A673 (cell line): ENCODE measurements around the gene AP4B1. TPM values are rescaled to one million over a fixed set of nuclear protein-coding genes. Genes with fewer than 3 reads are reported as not detected.

ENCODE experiments used
- BruUV-seq: library from RNA; stranded (reverse); fragments of 400-500 nt; replicated peaks from 2 replicates; lab custom pipeline; 2021; lab: Mats Ljungman, UMichigan
- CTCF ChIA-PET: fragments of 300-600 bp; sonication (Branson Sonifier 250); formaldehyde crosslinking; loops from one replicate; lab custom pipeline; 2022; ENCODE audit warnings: antibody characterized with exemption; lab: Charles Lee
- POLR2A ChIA-PET: fragments of 300-600 bp; sonication (Branson Sonifier 250); formaldehyde crosslinking; loops from one replicate; lab custom pipeline; 2022; ENCODE audit warnings: antibody characterized with exemption; ENCODE audit not compliant: low non-redundant PET; lab: Charles Lee
- DNase-seq: peaks from one replicate; pipeline ENCODE4 v3.0.0-alpha.2; 2015; ENCODE audit warnings: low spot score
- H3K27ac ChIP-seq: fragments of 200-600 bp; sonication (generic); 2 replicates; pipeline ENCODE4 v1.5.1; 2016; ENCODE audit warnings: mixed run types, low read depth, mild to moderate bottlenecking, mixed read lengths, antibody characterized with exemption, low read length; ENCODE audit not compliant: poor library complexity, severe bottlenecking
- H3K27me3 ChIP-seq: fragments of 200-600 bp; sonication (generic); replicated peaks from 2 replicates; pipeline ENCODE4 v1.6.1; 2017; ENCODE audit warnings: mixed run types, low read depth, mild to moderate bottlenecking, mixed read lengths, antibody characterized with exemption, low read length; ENCODE audit not compliant: insufficient read depth, poor library complexity
- H3K36me3 ChIP-seq: fragments of 200-600 bp; sonication (generic); 2 replicates; pipeline ENCODE4 v1.6.1; 2016; ENCODE audit warnings: mixed run types, mild to moderate bottlenecking, mixed read lengths, antibody characterized with exemption, low read length; ENCODE audit not compliant: insufficient read depth, poor library complexity, severe bottlenecking
- H3K4me1 ChIP-seq: fragments of 200-600 bp; sonication (generic); 2 replicates; pipeline ENCODE4 v1.6.1; 2017; ENCODE audit warnings: mixed run types, mild to moderate bottlenecking, mixed read lengths, antibody characterized with exemption, low read length; ENCODE audit not compliant: insufficient read depth, poor library complexity, severe bottlenecking
- H3K4me3 ChIP-seq: fragments of 200-600 bp; sonication (generic); 2 replicates; pipeline ENCODE4 v1.5.1; 2016; ENCODE audit warnings: low read depth, mixed run types, mild to moderate bottlenecking, mixed read lengths, low read length; ENCODE audit not compliant: poor library complexity, severe bottlenecking
- H3K9me3 ChIP-seq: fragments of 200-600 bp; sonication (generic); 2 replicates; pipeline ENCODE4 v1.6.1; 2016; ENCODE audit warnings: mixed run types, low read depth, mild to moderate bottlenecking, mixed read lengths, antibody characterized with exemption, low read length; ENCODE audit not compliant: poor library complexity, severe bottlenecking
- CTCF ChIP-seq: fragments of 300-800, 200-600 bp; sonication (generic); conservative IDR thresholded peaks from 2 replicates; pipeline ENCODE4 v1.5.1; 2017; ENCODE audit warnings: low read depth, mild to moderate bottlenecking, antibody characterized with exemption, low read length, moderate library complexity, mixed read lengths
- EZH2 ChIP-seq: fragments of 200-600 bp; sonication (generic); IDR thresholded peaks from 2 replicates; pipeline ENCODE4 v1.6.1; 2017; ENCODE audit warnings: borderline replicate concordance, low read depth, mild to moderate bottlenecking, mixed read lengths, antibody characterized with exemption, low read length; ENCODE audit not compliant: poor library complexity, severe bottlenecking
- intact Hi-C: fragments of 100-400 bp; cut with micrococcal nuclease; formaldehyde crosslinking; loops from one replicate; pipeline ENCODE4 v1.10.0; 2022; ENCODE audit not compliant: unreplicated experiment
- total RNA-seq: library from RNA; stranded (reverse); gene quantifications from 2 replicates; pipeline ENCODE4 v1.2.3, GENCODE V29; 2021

AP4B1 gene
- total RNA-seq, 1 experiment from 2014 or later, result 48.9 TPM

DNA sequence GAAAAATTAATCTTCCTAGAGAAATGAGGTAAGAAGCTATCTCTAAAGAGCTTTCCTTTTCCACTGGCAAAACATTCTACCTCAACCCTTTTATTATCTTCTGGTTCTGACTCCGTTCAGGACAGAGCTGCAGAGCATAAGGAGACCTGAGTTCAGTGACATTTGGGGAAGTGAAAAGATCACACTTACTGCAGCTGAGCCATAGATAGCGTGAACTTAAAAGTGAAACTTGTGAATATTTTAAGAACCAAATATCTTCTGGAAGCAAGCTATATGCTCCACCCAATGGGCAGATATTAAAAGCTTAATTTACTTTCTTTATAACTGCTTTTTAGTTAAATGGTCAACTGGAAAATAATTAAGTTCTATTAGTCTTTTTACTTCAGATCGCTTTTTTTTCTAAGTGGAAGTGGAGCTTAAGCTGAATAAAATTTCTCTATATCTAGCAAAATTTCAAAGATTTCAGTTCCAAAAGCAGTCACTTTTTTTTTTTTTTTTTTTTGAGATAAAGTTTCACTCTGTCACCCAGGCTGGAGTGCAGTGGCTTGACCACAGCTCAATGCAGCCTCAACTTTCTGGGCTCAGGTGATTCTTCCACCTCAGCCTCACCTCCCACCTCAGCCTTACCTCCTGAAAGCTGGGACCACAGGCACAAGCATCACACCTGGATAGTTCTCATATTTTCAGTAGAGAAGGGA is 45.0 kb downstream of the AP4B1 start:
- CTCF ChIA-PET, result no interaction called here

GRCh38 chr1:113858982-113859381 is 45.6 kb downstream of the AP4B1 start:
- Histone ChIP-seq H3K27ac (peak overlapping the region; percentile 53), H3K4me1 (peaks cover 27% of the 10 kb centered on the region), H3K36me3 (no peaks in the 10 kb centered on the region), H3K9me3 (no peaks in the 10 kb centered on the region), H3K4me3 (no peak overlapping the region), H3K27me3 (no peaks in the 10 kb centered on the region)
- no peak for DNase-seq
- POLR2A ChIA-PET, result no interaction called here
- no TSS peak for BruUV-seq
- TF ChIP-seq CTCF (no peak), EZH2 (no peak)
- CTCF ChIA-PET, result no interaction called here
- intact Hi-C loops, result no loop called here

More for the DNA sequence above, 45.0 kb downstream of the AP4B1 start:
- no peak for DNase-seq
- H3K36me3 ChIP-seq, result no peaks in the 10 kb centered on the region
- H3K27ac ChIP-seq, result peak overlapping the region; percentile 53
- no peak for TF ChIP-seq CTCF
- no peak for TF ChIP-seq EZH2
- peaks cover 27% of the 10 kb centered on the region for H3K4me1 ChIP-seq
- H3K9me3 ChIP-seq, result no peaks in the 10 kb centered on the region
- intact Hi-C loops, result no loop called here
- no TSS peak for BruUV-seq
- POLR2A ChIA-PET, result no interaction called here
- no peaks in the 10 kb centered on the region for H3K27me3 ChIP-seq
- no peak overlapping the region for H3K4me3 ChIP-seq

DNA sequence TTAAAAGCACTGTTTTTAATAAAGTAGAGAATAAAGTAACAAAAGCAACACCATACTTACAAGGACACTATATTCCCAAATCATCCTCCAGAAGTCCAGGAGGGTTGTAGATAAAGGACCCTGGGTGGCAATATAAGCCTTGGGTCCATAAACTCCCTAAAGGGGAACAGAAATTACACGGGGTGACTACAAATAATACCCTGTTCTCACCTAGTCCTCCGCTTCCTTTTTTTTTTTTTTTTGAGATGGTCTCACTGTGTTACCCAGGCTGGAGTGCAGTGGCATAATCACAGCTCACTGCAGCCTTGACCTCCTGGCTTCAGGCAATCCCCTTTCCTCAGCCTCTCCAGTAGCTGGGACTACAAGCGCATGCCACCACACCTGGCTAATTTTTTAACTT is 46.2 kb downstream of the AP4B1 start:
- Histone ChIP-seq H3K27ac (no peak overlapping the region), H3K4me3 (no peak overlapping the region), H3K4me1 (peaks cover 27% of the 10 kb centered on the region), H3K36me3 (no peaks in the 10 kb centered on the region), H3K9me3 (no peaks in the 10 kb centered on the region), H3K27me3 (no peaks in the 10 kb centered on the region)
- POLR2A ChIA-PET, result no interaction called here
- CTCF ChIA-PET, result no interaction called here
- BruUV-seq, result no TSS peak
- intact Hi-C loops, result no loop called here
- DNase-seq, result no peak
- TF ChIP-seq CTCF (no peak), EZH2 (no peak)
